Erythroblast (primary cell): ENCODE data around the gene WBP2.

Source experiments
- GATA1 ChIP-seq: IDR thresholded peaks from 2 replicates; pipeline ENCODE4 v1.6.1; 2011; ENCODE audit warnings: low read depth, mild to moderate bottlenecking, control low read depth, low read length, moderate library complexity
- POLR2A ChIP-seq: IDR thresholded peaks from 2 replicates; pipeline ENCODE4 v1.6.1; 2011; ENCODE audit warnings: mild to moderate bottlenecking, low read length

GRCh38 chr17:75901727-75902126 is 46.6 kb upstream of the WBP2 start:
- TF ChIP-seq POLR2A, result no peak
- no peak for TF ChIP-seq GATA1
